GM18505 (cell line): ENCODE results near the gene MAPKAPK3.
"Not testable (repeated sequence)": the region's sequence is repeated elsewhere in the genome, so short reads cannot be mapped to it uniquely, and the experiment has no call there.

Experiments
- ATAC-seq: cut with Tn5 transposase; IDR thresholded peaks from one replicate; pipeline ENCODE4 v1.9.1; 2021; ENCODE audit not compliant: unreplicated experiment
- POLR2A ChIP-seq: IDR thresholded peaks from 4 replicates; pipeline ENCODE4 v1.6.1; 2011; ENCODE audit warnings: borderline replicate concordance; ENCODE audit not compliant: insufficient read depth, insufficient read length; ENCODE audit errors: extremely low read depth

MAPKAPK3 gene

GRCh38 chr3:50651920-50652529, 35.1 kb downstream of the MAPKAPK3 start:
- no peak for ATAC-seq
- no peak for TF ChIP-seq POLR2A

GRCh38 chr3:50652709-50653108, 35.8 kb downstream of the MAPKAPK3 start:
- ATAC-seq, result no peak
- no peak for TF ChIP-seq POLR2A

- no peak for ATAC-seq
- no peak for TF ChIP-seq POLR2A
Observed at GRCh38 chr3:50653937-50654595, 37.1 kb downstream of the MAPKAPK3 start.

GRCh38 chr3:50655009-50655830, 38.3 kb downstream of the MAPKAPK3 start:
- no peak for ATAC-seq
- no peak for TF ChIP-seq POLR2A

GRCh38 chr3:50656417-50657195, 39.7 kb downstream of the MAPKAPK3 start:
- TF ChIP-seq POLR2A, result no peak
- no peak for ATAC-seq

- no peak for TF ChIP-seq POLR2A
- ATAC-seq, result no peak
Observed at GRCh38 chr3:50657407-50657806, 40.5 kb downstream of the MAPKAPK3 start.

- no peak for TF ChIP-seq POLR2A
- ATAC-seq, result no peak
Observed at GRCh38 chr3:50657816-50658215, 40.9 kb downstream of the MAPKAPK3 start.

GRCh38 chr3:50658416-50658815, 41.5 kb downstream of the MAPKAPK3 start:
- no peak for ATAC-seq
- no peak for TF ChIP-seq POLR2A

- no peak for ATAC-seq
- TF ChIP-seq POLR2A, result no peak
Observed at GRCh38 chr3:50658831-50659230, 41.9 kb downstream of the MAPKAPK3 start.

GRCh38 chr3:50660386-50660785, 43.4 kb downstream of the MAPKAPK3 start:
- TF ChIP-seq POLR2A, result no peak
- no peak for ATAC-seq

- no peak for TF ChIP-seq POLR2A
- no peak for ATAC-seq
Observed at GRCh38 chr3:50661321-50661837, 44.4 kb downstream of the MAPKAPK3 start.

- ATAC-seq, result no peak
Observed at GRCh38 chr3:50662408-50662807, 45.5 kb downstream of the MAPKAPK3 start.

GRCh38 chr3:50665081-50665840, 48.3 kb downstream of the MAPKAPK3 start:
- ATAC-seq, result no peak
- no peak for TF ChIP-seq POLR2A

More at GRCh38 chr3:50662408-50662807, 45.5 kb downstream of the MAPKAPK3 start:
- no peak for TF ChIP-seq POLR2A

- ATAC-seq, result not testable (repeated sequence)
Observed at GRCh38 chr3:50665841-50666115, 48.8 kb downstream of the MAPKAPK3 start.
